Endometrial microvascular endothelial cells (primary cell): ENCODE measurements around the gene FLAD1. TPM values are rescaled to one million over a fixed set of nuclear protein-coding genes. Genes with fewer than 3 reads are reported as not detected.
"Not testable (repeated sequence)": the region's sequence is repeated elsewhere in the genome, so short reads cannot be mapped to it uniquely, and the experiment has no call there.

ENCODE experiments used
- in situ Hi-C: cut with HindIII; loops from 2 replicates; pipeline ENCODE4 v1.10.0; 2017; ENCODE audit warnings: low sequenced_read_pairs, low pct_unique_long_range_greater_than_20kb; ENCODE audit errors: inconsistent ontology term
- total RNA-seq: library from RNA; depleted of rRNA; stranded (reverse); fragments of >200 nt; gene quantifications from one replicate; pipeline ENCODE4 v1.2.3, GENCODE V29; 2015; ENCODE audit errors: inconsistent ontology term

Gene FLAD1
- total RNA-seq, 1 donor from 2014 or later = 47.9 TPM

DNA sequence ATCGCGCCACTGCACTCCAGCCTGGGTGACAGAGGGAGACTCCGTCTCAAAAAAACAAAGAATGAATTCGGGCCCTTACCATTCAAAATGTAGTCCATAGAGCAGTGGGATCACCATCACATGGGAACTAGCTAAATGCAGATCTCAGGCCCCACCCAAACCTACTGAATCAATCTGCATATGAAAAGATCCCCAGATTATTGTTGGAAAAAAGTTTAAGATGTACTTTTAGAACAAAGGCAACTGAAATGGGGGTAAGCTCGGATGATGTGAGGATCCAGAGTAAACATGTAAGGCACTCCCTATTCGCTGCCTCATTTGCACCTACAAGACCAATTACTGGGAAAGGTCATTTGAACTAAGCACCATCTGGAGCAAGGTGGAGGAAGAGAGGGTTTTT lies 803 bp upstream of the FLAD1 start:
- in situ Hi-C loops = loop anchor here (5.0 kb wide), 1 partner anchor 35 kb away; no protein-coding TSS in a partner anchor

DNA sequence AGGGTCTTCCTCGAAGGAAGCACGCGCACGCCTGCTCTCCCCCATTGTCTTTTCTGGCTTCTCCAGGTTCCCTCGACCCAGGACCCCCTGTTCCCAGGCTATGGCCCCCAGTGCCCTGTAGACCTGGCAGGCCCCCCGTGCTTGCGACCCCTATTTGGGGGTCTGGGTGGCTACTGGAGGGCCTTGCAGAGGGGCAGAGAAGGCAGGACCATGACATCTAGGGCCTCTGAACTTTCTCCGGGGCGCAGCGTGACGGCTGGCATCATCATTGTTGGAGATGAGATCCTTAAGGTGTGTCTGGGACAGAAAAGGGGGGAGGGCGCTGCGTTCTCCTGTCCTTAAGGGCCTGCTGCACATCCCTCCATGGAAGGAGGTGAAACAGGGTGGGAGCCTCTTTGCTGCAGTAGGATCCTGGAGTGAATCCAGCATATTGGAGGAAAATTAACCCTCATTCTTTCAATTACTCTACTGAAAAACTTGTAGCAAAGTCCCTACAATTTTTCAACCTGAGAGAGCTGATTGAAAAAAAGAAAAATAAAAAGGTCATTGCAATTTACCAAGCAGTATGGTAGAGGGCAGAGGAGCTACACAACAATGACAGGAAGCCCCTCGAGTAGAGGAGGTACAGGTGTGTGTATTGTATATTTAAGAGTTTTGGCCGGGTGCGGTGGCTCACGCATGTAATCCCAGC lies 777 bp downstream of the FLAD1 start:
- in situ Hi-C loops = loop anchor here (5.0 kb wide), 1 partner anchor 33 kb away; no protein-coding TSS in a partner anchor

DNA sequence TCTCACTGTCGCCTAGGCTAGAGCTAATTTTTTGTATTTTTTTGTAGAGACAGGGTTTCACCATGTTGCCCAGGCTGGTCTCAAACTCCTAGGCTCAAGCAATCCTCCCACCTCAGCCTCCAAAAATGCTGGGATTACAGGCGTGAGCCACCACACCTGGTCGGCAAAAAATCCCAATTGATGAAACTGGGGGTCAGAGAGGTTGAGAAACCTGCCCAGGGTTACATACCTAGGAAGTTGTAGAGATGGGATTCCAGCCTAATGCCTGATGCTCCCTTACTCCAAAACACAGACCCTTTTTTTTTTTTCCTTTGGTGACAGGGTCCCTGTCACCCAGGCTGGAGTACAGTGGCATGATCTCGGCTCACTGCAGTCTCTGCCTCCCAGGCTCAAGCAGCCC lies 3.6 kb downstream of the FLAD1 start:
- in situ Hi-C loops = not testable (repeated sequence)

DNA sequence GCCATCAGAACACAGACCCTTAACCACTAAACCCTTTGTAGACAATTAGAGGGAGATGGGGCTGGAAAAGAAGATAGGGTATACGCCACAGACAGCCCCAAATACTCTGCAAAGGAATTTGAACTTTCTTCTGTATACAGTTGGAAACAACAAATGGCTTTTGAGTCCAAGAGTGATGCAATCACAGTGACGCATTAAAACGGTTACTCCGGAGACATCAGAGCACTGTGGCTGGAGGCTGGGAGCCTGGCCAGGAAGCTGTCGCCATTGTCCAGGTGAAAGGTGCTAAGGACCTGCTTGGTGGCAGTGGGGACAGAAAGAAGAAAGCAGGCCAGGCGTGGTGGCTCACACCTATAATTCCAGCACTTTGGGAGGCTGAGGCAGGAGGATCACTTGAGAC lies 4.2 kb downstream of the FLAD1 start:
- in situ Hi-C loops = no loop called here

DNA sequence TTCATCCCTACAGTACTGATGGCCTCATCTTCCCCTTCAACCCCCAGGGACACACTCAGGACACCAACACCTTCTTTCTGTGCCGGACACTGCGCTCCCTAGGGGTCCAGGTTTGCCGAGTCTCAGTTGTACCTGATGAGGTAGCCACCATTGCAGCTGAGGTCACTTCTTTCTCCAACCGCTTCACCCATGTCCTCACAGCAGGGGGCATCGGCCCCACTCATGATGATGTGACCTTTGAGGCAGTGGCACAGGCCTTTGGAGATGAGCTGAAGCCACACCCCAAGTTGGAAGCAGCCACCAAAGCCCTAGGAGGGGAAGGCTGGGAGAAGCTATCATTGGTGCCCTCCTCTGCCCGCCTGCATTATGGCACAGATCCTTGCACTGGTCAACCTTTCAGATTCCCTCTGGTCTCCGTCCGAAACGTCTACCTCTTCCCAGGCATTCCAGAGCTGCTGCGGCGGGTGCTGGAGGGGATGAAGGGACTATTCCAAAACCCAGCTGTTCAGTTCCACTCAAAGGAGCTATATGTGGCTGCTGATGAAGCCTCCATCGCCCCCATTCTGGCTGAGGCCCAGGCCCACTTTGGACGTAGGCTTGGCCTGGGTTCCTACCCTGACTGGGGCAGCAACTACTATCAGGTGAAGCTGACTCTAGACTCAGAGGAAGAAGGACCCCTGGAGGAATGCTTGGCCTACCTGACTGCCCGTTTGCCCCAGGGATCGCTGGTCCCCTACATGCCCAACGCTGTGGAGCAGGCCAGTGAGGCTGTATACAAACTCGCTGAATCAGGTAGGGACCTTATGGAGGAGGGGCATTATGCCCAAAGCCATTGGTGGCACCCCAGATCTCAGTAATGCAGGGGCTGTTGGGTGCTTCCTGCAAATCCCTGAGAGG lies 5.2 kb downstream of the FLAD1 start:
- in situ Hi-C loops = no loop called here

DNA sequence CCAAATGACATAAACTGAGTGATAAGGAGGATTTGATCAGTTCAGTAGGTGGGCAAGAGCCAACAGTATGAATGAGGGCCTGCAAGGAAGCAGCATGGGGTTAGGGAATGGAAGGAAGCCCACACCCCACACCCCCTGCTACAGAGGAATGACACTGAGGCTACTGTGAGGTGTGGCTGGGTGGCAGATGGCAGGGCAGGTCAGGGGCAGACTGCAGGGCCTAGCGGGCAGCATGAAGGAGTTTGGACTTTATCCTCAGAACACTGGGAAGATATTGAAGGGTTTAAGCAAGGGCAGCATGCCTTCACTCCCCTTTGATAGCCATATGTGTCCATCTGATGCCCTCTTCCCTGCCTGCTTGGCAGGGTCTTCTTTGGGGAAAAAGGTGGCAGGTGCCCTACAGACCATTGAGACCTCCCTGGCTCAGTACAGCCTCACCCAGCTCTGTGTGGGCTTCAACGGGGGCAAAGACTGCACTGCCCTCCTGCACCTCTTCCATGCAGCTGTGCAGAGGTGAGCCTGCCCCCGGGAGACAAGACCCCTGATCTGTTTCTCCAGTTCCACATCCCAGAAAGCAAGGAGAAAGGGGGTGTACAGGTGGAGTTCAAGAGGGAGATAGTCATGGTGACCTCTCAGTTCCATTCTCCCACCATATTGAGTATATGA lies 6.2 kb downstream of the FLAD1 start:
- in situ Hi-C loops = no loop called here

DNA sequence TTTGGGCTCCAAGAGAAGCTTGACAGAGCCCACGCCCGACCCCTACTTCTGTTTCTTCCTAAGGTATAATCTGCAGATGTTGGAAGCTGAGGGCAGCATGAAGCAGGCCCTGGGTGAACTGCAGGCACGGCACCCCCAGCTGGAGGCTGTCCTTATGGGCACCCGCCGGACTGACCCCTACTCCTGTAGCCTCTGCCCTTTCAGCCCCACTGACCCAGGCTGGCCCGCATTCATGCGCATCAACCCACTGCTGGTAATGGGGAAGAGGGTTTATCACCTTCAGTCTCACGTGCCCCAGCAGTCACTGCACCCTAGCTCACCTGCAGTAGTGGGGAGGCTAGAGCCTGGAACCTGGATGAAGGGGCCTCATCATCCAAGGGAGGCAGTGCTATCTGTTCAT lies 7.1 kb downstream of the FLAD1 start:
- in situ Hi-C loops = no loop called here

DNA sequence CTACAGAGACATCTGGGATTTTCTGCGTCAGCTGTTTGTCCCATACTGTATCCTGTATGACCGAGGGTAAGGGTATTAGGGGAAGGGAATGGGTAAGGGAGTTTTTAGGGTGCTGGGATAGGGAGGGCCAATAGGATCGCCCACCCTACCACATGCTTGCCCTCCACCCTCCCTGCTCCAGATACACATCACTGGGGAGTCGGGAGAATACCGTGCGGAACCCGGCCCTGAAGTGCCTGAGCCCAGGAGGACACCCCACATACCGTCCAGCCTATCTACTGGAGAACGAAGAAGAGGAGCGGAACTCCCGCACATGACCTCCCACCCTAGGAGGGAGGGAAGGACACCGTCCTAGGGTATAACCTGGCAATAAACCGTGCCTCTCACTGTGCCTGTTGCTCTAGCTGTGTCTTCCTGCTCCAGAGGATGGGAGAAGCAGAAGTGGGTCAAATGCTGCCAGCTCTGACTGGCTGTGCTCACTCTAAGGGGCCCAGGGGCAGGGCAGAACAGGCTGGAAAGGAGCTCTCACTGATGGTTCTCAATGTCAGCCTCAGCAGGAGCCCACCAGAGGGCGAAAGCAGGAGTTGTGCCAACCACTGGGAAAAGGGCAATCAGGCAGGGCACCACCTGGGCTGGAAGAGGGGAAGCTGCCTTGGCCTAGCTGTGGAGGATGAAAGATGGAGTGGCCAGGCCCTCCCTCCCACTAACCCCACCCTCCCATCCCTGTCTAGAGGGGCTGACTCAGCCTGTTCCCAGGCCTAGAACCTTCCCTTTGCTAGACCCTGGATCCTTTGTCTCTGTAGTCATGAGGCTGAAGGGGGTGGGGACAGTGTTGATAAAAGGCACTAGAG lies 9.8 kb downstream of the FLAD1 start:
- in situ Hi-C loops = no loop called here

DNA sequence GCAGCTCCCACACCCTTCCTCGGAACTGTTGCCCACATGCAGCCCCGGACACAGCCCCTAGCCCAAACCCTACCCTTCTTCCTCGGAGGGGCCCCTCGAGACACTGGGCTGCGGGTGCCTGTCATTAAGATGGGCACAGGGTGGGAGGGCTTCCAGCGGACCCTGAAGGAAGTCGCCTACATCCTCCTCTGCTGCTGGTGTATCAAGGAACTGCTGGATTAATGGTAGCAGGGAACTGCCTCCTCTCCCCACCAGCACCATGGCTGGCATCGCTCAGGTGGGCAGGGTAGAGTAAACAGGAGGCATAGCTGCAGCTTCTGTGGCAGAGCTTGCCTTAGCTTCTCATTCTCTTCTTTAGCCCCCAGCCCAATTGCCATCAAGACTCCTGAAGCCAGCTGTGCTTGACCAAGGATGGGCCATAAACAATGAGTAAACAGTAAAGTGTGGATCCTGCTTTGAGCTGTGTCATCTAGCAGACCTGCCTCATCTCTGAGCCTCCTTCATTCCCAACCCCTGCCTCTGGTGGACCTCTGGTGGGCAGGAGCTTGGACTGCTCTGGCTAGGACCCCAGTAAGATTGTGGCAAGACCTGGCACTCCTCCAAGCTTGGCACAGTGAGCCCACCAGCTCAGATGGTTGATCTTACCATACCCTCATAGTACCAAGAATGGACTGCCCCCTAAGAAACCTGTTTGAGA lies 10.6 kb downstream of the FLAD1 start, which contains the start of gene LENEP:
LENEP (plus strand) TSS at position 15 of the 697 bp plus-strand sequence; CDS start at position 37, 22 bp downstream.
- in situ Hi-C loops = no loop called here

DNA sequence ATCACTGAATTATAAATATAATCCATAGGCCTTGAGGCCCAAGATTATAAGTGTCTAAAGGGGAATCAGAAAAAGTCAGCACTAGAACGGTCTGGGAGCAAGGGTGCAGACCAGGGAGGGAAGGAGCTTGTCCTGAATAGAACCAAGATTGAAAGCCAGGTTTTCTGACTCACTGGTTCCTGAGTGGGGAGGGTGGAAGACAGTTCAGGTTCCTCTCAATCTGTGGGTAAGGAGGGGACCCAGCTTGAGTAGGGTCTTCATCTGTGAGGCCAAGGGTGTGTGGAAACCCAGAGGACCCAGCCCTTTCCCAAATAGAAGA lies 11.1 kb downstream of the FLAD1 start:
- in situ Hi-C loops = no loop called here

DNA sequence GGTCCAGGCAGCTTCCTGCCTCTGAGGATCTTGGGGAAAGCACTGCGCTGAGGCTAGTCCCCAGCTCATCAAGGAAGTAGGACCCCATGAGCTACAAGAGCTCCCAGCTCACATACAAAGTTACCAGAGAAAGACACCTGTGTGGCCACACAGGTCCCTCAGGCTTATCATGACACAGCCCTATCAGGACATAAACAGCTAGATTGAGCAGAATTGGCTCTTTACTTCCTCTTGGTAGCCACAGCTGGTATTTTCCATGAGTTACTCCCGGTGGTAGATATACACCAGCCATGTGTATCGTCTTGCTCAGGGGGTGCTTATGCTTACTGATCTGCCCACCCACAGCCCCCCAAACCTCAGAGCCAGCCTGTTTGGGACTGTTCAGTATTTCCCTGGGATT lies 11.4 kb downstream of the FLAD1 start:
- in situ Hi-C loops = no loop called here

DNA sequence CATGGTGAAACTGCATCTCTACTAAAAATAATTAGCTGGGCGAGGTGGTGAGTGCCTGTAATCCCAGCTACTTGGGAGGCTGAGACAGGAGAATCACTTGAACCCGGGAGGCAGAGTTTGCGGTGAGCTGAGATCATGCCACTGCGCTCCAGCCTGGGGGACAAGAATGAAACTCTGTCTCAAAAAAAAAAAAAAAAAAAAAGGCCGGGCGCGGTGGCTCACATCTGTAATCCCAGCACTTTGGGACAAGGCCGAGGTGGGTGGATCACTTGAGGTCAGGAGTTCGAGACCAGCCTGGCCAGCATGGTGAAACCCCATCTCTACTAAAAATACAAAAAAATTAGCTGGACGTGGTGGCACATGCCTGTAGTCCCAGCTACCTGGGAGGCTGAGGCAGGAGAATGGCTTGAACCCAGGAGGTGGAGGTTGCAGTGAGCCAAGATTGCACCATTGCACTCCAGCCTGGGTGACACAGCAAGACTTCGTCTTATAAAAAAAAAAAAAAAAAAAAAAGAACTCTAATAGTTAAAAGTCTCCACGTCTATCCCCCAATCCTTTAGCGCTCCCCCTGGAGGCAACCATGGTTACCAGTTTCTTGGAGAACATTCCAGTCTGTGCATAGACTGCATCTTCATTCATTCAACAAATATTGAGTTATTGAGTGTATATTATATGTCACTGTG lies 12.3 kb downstream of the FLAD1 start:
- in situ Hi-C loops = not testable (repeated sequence)

DNA sequence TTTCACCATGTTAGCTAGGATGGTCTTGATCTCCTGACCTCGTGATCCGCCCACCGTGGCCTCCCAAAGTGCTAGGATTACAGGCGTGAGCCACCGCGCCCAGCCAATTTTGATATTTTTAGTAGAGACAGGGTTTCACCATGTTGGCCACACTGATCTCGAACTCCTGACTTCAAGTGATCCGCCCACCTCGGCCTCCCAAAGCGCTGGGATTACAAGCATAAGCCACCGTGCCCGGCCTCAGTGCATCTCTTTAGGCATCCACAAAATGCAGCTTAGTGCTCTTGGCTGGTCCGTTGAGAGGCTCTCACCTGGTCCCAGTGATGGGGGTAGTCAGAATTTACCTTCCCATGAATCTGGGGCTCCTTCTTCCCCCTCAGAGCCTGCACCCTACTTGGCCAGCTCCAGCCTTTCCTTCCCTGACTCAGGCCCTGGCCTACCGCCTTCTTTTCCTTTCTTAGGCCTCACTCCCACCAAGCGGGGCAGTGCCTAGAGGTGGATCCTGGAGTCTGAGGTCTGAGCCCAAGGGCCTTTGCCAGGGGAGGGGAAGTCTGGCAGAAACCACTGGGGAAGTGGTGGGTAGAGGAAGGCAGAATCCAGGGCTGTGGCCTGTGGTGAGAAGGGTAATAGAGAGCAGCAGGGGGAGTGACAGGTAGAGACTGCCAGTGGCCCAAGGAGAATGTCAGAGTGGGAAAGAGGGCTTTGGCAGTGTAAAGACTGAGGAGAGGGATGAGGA lies 14.0 kb downstream of the FLAD1 start:
- in situ Hi-C loops = no loop called here

DNA sequence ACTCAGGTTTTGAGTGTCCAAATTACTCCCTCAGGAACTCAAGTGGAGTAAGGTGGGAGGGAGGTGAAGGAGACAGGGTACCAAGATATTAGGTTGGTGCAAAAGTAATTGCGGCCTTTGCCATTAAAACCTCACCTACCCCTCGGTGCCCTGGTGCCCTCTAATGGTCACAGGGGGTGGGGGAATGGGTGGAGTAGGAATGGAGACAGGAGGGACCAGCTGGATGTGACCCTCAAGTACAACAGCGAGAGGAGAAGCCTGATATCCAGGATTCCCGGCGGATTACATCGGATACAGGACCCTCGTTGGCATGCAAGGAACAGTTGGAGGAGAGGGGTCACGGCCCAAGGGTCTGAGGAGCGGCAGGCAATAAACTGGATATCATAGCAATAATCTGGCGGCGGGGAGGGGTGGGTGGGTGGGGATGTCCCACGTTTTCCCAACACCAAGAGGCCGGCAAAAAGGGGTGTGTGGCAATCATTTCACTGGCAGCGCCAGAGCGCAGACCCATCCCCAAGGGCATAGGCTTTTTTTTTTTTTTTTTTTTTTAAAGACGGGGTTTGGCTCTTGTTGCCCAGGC lies 15.1 kb downstream of the FLAD1 start:
- in situ Hi-C loops = no loop called here

DNA sequence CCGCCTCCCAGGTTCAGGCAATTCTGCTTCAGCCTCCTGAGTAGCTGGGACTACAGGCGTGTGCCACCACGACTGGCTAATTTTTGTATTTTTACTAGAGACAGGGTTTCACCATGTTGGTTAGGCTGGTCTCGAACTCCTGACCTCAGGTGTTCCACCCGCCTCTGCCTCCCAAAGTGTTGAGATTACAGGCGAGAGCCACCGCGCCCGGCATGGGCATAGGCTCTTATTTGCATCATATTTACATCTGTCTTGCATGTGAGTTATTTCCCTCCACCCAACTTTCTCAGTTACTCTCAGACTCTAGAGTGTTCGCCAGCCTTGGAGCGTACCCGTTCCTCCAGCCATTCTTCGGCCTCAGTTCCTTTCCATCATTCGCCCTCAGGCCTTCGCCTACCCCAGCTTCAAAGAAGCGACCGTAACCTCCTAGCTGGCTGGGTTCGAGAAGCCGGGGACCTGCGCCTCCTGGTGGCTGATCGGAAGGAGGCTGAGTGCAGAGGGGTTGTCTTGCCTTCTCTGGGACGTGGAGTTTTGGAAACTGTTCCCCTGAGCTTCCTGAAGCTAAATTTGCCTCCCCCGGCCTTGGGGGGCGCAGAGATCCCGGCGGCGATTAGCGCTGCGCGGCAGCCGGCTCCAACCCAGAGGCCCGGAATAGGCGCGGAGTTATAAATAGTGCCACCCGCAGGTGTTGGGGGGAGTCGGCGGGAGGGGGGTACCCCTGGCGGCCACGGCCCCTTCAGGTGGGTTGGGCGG lies 15.8 kb downstream of the FLAD1 start:
- in situ Hi-C loops = no loop called here
